ENCODE measurements around the gene MCTP2.

GRCh38 chr15:94370936-94371285 lies 139.6 kb downstream of the MCTP2 start:
- TF ChIP-seq EP300 (IDR thresholded peaks at IDR 0.05; ENCODE audit: borderline replicate concordance) (no peak), RAD21 (IDR thresholded peaks at IDR 0.05; ENCODE audit: low read depth) (no peak), YY1 (IDR thresholded peaks at IDR 0.05; ENCODE audit: low read depth) (no peak), EGR1 (IDR thresholded peaks at IDR 0.05) (no peak)
- TF ChIP-seq, protein P1, sequence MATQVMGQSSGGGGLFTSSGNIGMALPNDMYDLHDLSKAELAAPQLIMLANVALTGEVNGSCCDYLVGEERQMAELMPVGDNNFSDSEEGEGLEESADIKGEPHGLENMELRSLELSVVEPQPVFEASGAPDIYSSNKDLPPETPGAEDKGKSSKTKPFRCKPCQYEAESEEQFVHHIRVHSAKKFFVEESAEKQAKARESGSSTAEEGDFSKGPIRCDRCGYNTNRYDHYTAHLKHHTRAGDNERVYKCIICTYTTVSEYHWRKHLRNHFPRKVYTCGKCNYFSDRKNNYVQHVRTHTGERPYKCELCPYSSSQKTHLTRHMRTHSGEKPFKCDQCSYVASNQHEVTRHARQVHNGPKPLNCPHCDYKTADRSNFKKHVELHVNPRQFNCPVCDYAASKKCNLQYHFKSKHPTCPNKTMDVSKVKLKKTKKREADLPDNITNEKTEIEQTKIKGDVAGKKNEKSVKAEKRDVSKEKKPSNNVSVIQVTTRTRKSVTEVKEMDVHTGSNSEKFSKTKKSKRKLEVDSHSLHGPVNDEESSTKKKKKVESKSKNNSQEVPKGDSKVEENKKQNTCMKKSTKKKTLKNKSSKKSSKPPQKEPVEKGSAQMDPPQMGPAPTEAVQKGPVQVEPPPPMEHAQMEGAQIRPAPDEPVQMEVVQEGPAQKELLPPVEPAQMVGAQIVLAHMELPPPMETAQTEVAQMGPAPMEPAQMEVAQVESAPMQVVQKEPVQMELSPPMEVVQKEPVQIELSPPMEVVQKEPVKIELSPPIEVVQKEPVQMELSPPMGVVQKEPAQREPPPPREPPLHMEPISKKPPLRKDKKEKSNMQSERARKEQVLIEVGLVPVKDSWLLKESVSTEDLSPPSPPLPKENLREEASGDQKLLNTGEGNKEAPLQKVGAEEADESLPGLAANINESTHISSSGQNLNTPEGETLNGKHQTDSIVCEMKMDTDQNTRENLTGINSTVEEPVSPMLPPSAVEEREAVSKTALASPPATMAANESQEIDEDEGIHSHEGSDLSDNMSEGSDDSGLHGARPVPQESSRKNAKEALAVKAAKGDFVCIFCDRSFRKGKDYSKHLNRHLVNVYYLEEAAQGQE (IDR thresholded peaks at IDR 0.05; ENCODE audit: low read depth) = no peak
